Measurements from ENCODE around the gene GEMIN7. TPM values are rescaled to one million over a fixed set of nuclear protein-coding genes. Genes with fewer than 3 reads are reported as not detected.
"Not testable (repeated sequence)": the region's sequence is repeated elsewhere in the genome, so short reads cannot be mapped to it uniquely, and the experiment has no call there.

GEMIN7 gene
- total RNA-seq, 1 donor = 14.8 TPM

DNA sequence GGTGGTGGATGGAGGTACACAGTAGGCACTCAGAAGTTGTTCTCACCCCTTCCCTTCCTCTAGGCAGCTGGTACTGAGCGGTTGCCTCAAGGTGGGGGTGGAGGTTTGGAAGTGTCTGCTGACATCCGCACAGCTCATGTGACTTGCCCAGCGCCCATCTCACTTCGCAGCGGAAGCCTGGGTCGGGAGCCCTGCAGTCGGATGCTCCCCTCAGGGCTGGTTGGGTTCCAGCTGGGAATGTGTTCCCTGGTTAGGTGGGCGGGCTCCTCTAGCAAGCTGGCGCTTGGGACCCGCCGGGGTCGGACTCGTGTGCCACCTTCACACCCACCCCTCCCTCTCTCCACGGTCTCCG lies 24.1 kb downstream of the GEMIN7 start:
- peaks cover 27% of the 10 kb centered on the region for H3K4me1 ChIP-seq (ENCODE audit: insufficient read depth, low read length)
- no peaks in the 10 kb centered on the region for H3K9me3 ChIP-seq (ENCODE audit: low read depth, low read length)
- no peaks in the 10 kb centered on the region for H3K36me3 ChIP-seq (ENCODE audit: insufficient read depth, low read length)
- no peaks in the 10 kb centered on the region for H3K27me3 ChIP-seq (ENCODE audit: insufficient read depth, low read length)
- TF ChIP-seq, protein P1, sequence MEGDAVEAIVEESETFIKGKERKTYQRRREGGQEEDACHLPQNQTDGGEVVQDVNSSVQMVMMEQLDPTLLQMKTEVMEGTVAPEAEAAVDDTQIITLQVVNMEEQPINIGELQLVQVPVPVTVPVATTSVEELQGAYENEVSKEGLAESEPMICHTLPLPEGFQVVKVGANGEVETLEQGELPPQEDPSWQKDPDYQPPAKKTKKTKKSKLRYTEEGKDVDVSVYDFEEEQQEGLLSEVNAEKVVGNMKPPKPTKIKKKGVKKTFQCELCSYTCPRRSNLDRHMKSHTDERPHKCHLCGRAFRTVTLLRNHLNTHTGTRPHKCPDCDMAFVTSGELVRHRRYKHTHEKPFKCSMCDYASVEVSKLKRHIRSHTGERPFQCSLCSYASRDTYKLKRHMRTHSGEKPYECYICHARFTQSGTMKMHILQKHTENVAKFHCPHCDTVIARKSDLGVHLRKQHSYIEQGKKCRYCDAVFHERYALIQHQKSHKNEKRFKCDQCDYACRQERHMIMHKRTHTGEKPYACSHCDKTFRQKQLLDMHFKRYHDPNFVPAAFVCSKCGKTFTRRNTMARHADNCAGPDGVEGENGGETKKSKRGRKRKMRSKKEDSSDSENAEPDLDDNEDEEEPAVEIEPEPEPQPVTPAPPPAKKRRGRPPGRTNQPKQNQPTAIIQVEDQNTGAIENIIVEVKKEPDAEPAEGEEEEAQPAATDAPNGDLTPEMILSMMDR (IDR thresholded peaks at IDR 0.05; ENCODE audit: extremely low read depth, low read depth, low read length) = no peak
- H2AFZ ChIP-seq (ENCODE audit: low read length) = no peak overlapping the region
- peaks cover 78% of the 10 kb centered on the region for H4K20me1 ChIP-seq (ENCODE audit: insufficient read depth, low read length)
- peaks cover 97% of the 10 kb centered on the region for H3K79me2 ChIP-seq (ENCODE audit: insufficient read depth, low read length)
- DNase-seq (ENCODE audit: insufficient read length, low spot score, missing footprints) = no peak
- no peak overlapping the region for H3K27ac ChIP-seq (ENCODE audit: low read depth, low read length)
- H3K4me3 ChIP-seq (ENCODE audit: insufficient read depth, low read length) = peak overlapping the region; percentile 42
- H3K4me2 ChIP-seq (ENCODE audit: insufficient read depth, low read length) = peak overlapping the region; percentile 39

GRCh38 chr19:45103508-45104319 lies 24.7 kb downstream of the GEMIN7 start:
- H3K4me3 ChIP-seq (ENCODE audit: insufficient read depth, low read length) = peak overlapping the region; percentile 42
- peaks cover 21% of the 10 kb centered on the region for H3K4me1 ChIP-seq (ENCODE audit: insufficient read depth, low read length)
- no peak overlapping the region for H3K27ac ChIP-seq (ENCODE audit: low read depth, low read length)
- H3K4me2 ChIP-seq (ENCODE audit: insufficient read depth, low read length) = peak overlapping the region; percentile 39
- no peaks in the 10 kb centered on the region for H3K27me3 ChIP-seq (ENCODE audit: insufficient read depth, low read length)
- no peak for DNase-seq (ENCODE audit: insufficient read length, low spot score, missing footprints)
- no peaks in the 10 kb centered on the region for H3K9me3 ChIP-seq (ENCODE audit: low read depth, low read length)
- peaks cover 73% of the 10 kb centered on the region for H4K20me1 ChIP-seq (ENCODE audit: insufficient read depth, low read length)
- no peaks in the 10 kb centered on the region for H3K36me3 ChIP-seq (ENCODE audit: insufficient read depth, low read length)
- peaks cover 97% of the 10 kb centered on the region for H3K79me2 ChIP-seq (ENCODE audit: insufficient read depth, low read length)
- TF ChIP-seq, protein P1 (IDR thresholded peaks at IDR 0.05; ENCODE audit: extremely low read depth, low read depth, low read length) = no peak
- no peak overlapping the region for H2AFZ ChIP-seq (ENCODE audit: low read length)

- Histone ChIP-seq H2AFZ (ENCODE audit: low read length) (no peak overlapping the region), H3K27ac (ENCODE audit: low read depth, low read length) (no peak overlapping the region), H3K9me3 (ENCODE audit: low read depth, low read length) (no peaks in the 10 kb centered on the region), H3K36me3 (ENCODE audit: insufficient read depth, low read length) (no peaks in the 10 kb centered on the region), H3K27me3 (ENCODE audit: insufficient read depth, low read length) (no peaks in the 10 kb centered on the region), H3K79me2 (ENCODE audit: insufficient read depth, low read length) (peaks cover 97% of the 10 kb centered on the region), H4K20me1 (ENCODE audit: insufficient read depth, low read length) (peaks cover 70% of the 10 kb centered on the region), H3K4me2 (ENCODE audit: insufficient read depth, low read length) (no peak overlapping the region), H3K4me1 (ENCODE audit: insufficient read depth, low read length) (peaks cover 13% of the 10 kb centered on the region), H3K4me3 (ENCODE audit: insufficient read depth, low read length) (no peak overlapping the region)
- TF ChIP-seq, protein P1 (IDR thresholded peaks at IDR 0.05; ENCODE audit: extremely low read depth, low read depth, low read length) = no peak
- no peak for DNase-seq (ENCODE audit: insufficient read length, low spot score, missing footprints)
These were observed 25.7 kb downstream of the GEMIN7 start for GRCh38 chr19:45104658-45105349.

DNA sequence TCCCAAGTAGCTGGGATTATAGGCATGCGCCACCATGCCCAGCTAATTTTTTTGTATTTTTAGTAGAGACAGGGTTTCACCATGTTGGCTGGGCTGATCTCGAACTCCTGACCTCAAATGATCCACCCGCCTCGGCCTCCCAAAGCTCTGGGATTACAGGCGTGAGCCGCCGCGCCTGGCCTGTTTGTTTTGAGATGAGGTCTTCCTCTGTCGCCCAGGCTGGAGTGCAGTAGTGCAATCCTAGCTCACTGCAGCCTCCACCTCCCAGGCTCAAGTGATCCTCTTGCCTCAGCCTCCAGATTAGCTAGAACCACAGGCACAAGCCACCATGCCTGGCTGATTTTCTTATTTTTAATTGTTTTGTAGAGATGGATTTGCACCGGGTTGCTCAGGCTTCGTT lies 27.3 kb downstream of the GEMIN7 start:
- H2AFZ ChIP-seq (ENCODE audit: low read length); H3K9me3 ChIP-seq (ENCODE audit: low read depth, low read length); H3K4me1 ChIP-seq (ENCODE audit: insufficient read depth, low read length); H3K27me3 ChIP-seq (ENCODE audit: insufficient read depth, low read length); H3K4me2 ChIP-seq (ENCODE audit: insufficient read depth, low read length); DNase-seq (ENCODE audit: insufficient read length, low spot score, missing footprints); H3K4me3 ChIP-seq (ENCODE audit: insufficient read depth, low read length); H3K27ac ChIP-seq (ENCODE audit: low read depth, low read length); H3K36me3 ChIP-seq (ENCODE audit: insufficient read depth, low read length): not testable (repeated sequence)
- H3K79me2 ChIP-seq (ENCODE audit: insufficient read depth, low read length) = peaks cover 95% of the 10 kb centered on the region
- peaks cover 66% of the 10 kb centered on the region for H4K20me1 ChIP-seq (ENCODE audit: insufficient read depth, low read length)

Data from osteoblast (primary cell).